Body of pancreas (tissue), 4 donors: ENCODE results near the gene NEK1.

Experiments used
- CTCF ChIP-seq, 7 experiments: fragments of 450-650 bp in 4 of 7; fragments of 200-600 bp in 3 of 7; sonication (generic) in 3 of 7; IDR thresholded peaks; one replicate each; pipeline ENCODE4 v1.5.1; 2016 to 2019; ENCODE audit warnings: antibody characterized with exemption in 7 of 7
- POLR2A ChIP-seq, 3 donors: fragments of 450-650 bp; IDR thresholded peaks; one replicate each; pipeline ENCODE4 v1.6.1; 2016; ENCODE audit warnings: antibody characterized with exemption in 3 of 3, mild to moderate bottlenecking in 2 of 3

GRCh38 chr4:169619958-169620879 is 7.8 kb upstream of the NEK1 start, which contains the start of gene CLCN3:
- TF ChIP-seq CTCF (IDR thresholded peaks at IDR 0.05) (peak in 5 of 7 experiments; percentile 24 to 61 (median 42)), POLR2A (IDR thresholded peaks at IDR 0.05) (peak; percentile 91 to 98 (median 97))
